HG03521 (cell line): ENCODE measurements around the gene PLAC9.

Source experiments
- ATAC-seq: cut with Tn5 transposase; IDR thresholded peaks from one replicate; pipeline ENCODE4 v1.9.1; 2021; ENCODE audit warnings: mild to moderate bottlenecking, moderate library complexity; ENCODE audit not compliant: unreplicated experiment

PLAC9 gene

DNA sequence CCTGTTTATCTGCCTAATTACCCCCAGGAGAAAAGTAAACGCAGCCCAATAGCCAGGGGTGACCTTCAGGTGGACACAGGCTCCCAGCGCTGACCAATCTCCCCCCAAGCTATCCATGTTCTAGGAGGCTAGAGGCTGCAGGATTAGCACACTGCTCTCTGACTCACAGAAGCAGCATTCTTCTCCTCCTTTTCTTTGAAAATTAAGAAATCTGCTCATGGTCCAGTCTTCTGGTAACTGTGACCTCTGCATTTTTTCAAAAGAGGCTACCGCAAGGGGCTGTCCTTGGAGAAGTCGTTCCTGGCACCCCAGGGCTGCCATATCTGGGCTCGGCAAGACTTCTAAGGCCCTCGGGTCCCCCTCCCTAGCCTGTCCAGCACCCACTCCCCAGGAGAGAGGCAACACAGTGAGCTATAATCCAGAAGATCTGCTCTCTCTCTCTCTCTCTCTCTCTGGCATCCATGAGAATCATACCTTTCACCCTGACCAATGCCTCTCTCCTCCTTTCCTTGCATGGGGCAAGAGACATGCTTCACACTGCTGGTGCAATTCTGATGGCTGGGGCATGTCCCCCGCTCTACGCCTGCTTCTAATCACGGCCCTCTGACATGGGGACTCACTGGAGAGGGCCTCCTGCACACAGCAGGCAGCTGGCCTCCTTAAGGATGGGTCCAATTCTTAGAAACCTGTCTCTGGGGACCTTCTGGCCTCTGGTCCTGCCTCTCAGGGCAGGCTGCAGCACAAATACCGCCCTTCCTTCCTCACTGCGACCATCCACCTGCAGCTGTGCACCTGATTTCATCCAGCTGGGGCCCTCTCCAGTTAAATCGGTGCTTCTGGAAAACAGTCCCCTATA, 45.5 kb downstream of the PLAC9 start:
- ATAC-seq, result no peak

DNA sequence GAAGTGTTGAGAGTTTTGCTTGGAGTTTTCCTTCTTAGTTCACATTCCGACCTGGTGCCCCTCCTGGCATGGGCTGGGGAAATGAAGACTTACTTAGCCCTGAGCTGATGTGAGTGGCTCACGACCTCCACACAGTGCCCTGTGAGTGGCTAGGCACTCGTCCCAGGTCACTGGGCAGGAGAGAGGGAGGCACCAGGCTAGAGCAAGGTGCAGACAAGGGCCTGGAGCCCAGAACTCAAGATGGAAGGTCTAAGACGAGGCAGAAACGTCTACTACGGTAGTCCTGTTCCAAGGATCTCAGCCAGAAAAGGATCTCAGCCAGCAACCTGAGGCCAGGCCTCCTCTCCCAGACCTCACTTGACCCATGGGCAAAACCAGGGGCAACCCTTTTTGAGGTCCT, 50.5 kb downstream of the PLAC9 start:
- ATAC-seq, result no peak

DNA sequence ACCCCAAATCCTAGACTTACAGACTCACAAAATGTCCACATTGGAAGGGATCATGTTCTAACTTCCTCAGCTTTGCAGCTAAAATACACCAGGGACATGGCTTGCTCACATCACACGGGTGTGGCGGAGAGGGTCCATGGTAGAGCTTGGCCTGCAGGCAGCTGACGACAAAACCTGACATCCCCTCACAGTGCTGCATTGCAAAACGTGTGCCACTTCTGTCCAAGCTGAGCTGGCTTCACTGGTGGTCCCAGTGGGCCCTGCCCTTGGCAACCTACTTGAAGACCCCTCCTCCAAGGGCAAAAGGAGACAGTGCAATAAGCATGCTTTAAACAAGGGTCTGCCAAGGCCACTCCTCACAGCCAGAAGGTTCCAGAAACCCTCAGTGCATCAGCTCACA, 50.9 kb downstream of the PLAC9 start:
- ATAC-seq, result no peak

DNA sequence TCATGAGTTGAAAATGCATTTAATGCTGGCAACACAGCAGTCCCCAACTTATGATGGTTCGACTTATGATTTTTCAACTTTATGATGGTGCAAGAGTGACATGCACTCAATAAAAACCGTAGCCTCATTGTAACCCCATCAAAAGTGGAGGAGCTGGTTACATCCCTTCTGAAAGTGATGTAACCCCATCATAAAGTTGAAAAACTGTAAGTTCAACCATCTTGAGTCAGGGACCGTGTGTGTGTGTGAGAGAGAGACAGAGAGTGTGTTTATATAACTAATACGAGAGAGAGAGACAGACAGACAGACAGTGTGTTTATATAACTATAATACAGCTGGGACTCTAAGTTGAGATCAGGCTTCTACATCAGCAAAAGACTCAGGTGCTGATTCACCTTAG, 51.8 kb downstream of the PLAC9 start:
- no peak for ATAC-seq

DNA sequence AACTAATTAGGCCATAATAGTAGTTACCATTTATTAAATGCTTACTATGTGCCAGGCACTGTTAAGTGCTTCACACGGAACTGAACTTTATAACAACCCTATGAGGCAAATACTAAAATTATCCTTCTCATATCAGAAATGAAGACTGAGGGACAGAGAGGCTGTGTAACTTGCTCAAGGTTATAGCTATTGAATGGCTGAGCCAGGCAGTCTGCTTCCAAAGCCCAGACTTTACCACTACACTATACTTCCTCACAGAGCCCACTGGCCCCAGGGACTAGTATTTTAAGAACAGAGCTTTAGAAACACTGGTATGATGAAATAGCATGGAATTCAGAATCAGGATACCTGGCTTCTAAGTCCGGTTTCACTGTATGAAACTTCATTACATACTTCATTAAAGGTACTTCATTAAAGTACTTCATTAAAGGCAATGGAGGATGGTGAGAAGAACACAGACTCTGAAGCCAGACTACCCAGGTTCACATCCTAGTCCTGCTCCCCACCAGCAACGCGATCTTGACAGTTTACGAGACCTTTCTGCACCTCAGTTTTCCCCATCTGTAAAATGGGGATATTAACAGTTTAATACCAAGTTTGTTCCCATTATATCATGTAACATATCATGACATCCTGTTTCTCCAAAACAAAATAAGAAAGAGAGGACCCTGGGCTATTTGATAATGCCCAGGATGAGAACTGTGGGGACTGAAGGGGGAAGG, 53.2 kb downstream of the PLAC9 start:
- no peak for ATAC-seq

DNA sequence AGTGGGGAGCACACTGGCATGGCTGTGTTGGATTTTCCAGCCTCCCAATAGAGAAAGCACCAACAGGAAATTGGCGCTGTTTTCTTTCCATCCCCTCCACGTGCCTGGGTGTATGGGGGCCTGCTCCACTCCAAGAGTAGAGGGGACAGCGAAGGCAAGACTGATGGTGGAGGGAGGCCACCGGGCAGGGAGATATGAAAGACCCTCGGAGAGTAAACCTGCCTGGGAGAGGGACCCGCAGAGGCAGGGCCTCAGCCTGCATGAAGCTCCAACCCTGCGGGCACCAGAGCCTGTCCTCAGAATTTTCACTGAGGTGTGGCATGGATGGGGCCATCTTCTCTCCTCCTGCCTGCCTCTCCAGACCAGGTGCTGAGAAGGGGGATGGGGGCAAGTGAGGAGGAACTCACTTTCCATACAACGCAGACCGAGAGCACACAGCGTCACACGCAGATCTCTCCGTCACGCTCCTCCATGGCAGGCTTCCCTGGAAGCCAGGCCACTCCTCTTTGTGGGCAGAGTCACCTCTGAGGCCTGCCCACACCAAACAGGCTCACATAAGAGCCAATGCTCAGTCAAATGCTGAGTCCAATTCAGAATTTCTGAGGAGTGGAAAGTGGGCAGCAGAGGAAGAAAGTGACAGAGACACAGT, 54.0 kb downstream of the PLAC9 start:
- ATAC-seq, result no peak

DNA sequence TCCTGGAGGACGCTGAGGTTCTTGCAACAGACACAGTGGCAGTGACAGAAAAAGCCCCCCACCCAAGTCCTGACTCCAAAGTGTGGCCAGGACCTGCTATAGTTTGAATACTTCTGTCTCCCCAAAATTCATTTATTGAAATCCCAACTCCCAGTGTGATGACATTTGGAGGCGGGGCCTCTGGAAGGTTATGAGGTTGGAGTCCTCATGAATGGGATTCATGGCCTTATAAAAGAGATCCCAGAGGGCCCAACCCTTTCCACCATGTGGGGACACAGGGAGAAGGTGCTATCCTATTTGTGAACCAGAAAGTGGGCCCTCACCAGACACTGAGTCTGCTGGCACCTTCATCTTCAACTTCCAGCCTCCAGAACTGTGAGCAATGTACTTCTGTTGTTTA, 54.5 kb downstream of the PLAC9 start:
- no peak for ATAC-seq

DNA sequence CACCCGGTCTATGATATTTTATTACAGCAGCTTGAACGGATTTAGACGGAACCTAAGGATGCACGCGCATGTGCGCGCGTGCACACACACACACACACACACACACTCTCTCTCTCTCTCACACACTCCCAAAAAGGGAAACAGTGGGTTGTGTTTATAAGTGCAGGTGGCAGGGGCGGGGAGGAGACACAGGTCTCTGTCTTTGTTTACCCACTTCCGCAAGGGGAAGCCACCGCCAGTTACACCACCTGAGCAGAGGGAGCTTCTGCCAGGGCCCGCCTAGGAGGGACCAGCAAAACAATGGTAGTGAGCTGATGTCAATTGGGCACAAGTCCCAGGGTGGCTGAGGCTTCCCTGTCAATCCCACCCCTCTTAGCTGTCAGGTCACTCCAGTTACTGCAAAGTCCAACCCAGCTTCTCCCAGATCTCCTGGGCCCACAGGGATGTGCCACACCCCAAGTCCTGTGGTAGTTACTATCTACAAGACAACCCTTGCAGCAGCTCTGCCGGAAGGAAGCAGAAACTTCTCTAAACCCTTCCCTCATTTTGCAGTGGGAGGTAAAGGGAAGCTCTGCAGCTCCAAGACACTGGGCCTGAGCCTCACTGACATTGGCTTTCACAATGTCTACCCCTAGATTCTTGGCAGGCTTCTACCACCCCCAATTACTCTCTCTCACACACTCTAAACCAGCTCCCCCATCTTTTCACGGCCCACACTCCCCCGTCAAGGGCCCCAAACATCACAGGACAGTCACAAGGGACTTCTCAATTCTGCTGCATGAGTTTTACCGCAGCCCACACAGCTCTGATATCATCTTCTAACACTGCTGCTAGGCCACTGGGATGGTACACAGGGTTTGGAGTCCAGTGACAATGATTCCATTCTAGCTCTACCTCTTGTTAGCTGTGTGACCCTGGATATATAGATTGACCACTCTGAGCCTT, 55.2 kb downstream of the PLAC9 start:
- ATAC-seq, result peak; percentile 80

DNA sequence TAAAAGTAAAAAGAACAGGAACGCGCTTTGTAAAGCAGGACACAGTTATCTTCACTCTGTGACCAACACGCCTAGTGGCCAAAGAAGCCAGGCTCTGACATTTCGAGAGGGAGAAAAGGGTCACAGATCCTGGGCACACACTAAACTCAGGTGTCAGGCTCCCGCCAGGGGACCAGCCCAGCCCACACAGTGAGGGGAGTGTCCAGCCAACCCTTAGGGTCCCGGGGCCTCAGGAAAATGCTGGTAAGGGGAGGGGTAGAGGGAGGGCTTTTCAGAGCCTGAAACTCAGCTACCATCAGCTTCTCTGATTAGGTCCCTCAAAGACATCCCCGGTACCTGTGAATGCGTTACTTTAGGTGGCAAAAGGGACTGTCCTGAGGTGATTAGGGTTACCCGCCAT, 56.2 kb downstream of the PLAC9 start:
- ATAC-seq, result no peak

DNA sequence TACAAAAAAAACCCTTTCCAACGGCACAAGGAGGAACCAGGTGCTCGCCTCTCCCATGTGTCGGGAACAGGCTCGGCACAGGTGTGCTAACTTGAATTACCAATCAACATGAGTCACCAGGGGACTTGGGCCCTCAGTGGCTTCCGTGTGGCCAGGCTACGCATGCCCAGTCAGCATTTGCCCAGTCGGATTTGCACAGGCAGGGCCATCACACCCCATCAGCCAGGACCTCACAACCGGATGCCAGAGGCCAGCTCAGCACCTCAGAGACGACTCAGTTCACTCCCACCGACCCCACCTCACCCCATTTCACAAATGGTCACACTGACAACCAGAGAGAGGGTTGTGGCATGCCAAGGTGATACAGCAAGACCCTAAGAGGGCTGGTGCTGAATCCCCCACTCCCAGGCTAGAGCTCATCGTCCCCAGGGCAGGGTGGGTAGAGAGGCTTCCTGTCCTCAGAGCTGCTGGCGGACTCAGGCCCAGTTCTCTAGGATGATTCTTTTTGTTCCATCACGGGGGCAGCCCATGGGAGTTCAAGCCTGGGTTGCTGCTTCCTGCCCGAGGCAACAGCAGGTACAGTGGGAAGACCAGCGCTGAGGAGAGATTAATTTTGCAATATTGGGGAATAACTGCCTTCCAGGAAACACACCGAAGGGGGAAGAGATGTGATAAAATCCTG, 59.2 kb downstream of the PLAC9 start:
- no peak for ATAC-seq

DNA sequence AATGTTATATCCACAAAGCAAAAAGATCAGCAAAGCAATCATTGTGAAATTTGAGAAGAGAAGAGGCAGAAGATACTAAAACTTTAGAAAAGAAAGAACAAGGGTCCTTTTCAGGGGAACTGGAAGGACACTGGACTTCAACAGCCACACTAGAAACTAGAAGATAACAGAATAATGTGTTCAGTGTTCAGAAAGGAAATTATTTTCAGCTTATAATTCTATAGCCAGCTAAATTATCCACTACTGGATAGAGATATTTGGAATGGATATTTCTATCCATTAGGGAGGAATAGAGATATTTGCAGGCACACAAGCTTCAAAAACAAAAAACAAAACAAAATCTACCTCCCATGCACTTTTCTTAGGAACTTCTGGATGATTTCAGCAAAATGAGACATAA, 60.0 kb downstream of the PLAC9 start:
- ATAC-seq, result no peak

DNA sequence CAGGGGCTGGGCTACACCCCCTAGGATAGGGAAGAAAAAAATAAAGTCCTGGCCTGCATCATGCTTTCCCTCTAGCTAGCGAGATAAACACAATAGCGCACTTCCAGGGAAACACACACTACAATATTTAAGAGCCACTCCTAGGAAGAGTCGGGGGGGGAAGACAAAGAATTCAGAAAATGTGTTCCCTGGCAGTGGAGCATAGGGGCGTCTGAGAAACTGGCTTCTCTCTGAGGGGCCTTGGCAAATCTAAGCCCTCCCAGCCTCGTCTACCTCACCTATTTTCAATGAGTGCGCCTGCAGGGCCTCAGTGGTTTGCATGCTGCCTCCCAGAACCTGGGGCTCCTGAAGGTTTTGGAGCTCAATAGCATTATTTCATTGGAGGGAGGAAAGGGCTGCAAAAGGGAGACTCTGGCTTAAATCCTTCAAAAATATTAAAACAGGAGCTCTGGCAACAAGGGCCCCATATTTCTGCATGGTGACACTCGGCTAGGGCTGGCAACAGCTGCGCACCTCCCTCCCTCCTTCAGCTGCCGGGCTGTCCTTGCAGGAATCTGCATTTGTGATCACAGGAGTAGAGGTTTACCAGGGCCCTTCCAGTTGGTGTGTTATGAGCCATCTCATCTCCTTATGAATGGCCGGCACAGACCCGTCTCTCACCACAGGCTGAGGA, 62.0 kb downstream of the PLAC9 start:
- no peak for ATAC-seq
